ENCODE results near the gene SEC22C.

Gene SEC22C

GRCh38 chr3:42533161-42533897 lies 48.4 kb downstream of the SEC22C start:
- DNase-seq = no peak

DNA sequence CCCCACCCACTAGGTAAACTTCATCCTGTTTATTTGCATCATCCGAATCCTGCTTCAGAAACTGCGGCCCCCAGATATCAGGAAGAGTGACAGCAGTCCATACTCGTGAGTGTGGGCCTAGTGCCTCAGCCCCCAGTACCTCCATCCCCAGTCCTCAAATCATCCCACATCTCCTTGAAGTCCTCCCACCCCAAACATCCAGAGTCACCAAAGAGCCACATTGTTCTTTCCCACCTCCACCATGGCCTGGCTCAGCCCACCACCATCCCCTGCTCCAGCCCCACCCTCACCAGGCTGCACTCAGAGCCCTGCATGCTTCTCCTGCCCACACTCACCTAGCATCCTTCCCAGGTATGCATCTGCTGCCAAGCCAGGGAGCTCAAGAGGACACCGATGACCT lies 49.5 kb downstream of the SEC22C start:
- DNase-seq = no peak

- no peak for DNase-seq
These were observed 50.3 kb downstream of the SEC22C start for GRCh38 chr3:42531470-42531869.

DNA sequence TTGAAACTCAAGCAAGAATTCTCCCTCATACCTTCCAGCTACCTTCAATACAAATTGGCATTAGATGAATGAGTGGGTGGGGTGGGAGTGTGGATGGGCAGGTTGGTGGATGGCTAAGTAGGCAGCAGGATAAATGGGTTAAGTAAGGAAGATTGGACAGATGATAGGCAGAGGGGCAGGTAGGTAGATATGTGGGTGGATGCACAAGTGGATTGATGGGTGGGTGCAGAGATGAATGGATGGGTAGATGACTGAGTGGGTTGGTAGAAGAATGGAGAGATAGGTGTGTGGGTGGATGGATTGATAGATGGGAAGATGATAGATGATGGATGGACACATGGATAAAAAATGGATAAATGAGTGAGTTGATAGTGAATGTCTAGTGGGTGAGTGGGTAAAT lies 51.7 kb downstream of the SEC22C start:
- no peak for DNase-seq

DNA sequence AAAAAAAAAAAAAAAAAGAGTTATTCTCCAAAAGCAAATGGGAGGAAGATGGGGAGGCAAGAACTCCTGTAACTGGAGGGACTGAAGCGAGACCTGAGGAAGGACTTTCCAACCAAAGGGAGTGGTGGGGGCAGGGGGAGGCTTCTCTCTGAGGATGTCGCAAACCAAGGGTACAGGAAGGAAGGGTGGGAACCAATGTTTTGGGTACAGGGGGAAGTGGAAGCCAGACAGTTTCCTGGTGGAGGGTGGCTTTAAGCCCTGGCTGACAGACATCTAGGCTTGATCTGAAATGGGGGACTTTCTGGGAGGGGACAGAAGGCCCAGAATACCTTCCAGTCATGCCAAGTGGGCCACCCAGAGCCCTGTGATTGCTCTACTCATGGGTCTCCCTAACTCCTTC lies 52.3 kb downstream of the SEC22C start:
- no peak for DNase-seq

DNA sequence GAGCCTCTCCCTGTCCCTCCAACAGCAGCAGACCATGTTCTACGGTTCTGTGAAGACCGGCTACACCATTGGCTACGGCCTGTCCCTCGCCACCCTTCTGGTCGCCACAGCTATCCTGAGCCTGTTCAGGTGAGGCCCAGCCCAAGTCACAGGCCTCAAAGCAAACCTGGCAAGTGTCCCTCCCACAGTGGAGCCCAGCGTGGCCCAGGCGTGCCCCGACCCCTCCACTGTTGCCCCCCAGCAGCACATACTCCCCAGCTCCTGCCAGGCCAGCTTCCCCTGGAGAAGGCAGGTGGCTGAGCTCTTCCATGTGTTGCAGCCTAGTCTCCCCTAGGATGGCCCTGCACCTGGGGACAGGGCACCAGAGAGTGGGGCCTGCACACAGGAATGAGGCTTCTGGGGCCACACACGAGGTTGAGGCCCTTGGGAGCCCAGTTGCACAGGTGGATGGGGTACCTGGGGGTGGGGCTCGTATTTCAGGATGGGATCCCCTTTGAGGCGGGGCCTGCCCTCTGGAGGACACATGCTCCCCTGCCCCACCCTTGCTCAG lies 54.3 kb downstream of the SEC22C start:
- DNase-seq = no peak

GRCh38 chr3:42526616-42527367 lies 55.0 kb downstream of the SEC22C start:
- DNase-seq = no peak

- no peak for DNase-seq
These were observed 55.9 kb downstream of the SEC22C start for GRCh38 chr3:42525736-42526345.

- DNase-seq = no peak
These were observed 56.6 kb downstream of the SEC22C start for GRCh38 chr3:42525212-42525611.

DNA sequence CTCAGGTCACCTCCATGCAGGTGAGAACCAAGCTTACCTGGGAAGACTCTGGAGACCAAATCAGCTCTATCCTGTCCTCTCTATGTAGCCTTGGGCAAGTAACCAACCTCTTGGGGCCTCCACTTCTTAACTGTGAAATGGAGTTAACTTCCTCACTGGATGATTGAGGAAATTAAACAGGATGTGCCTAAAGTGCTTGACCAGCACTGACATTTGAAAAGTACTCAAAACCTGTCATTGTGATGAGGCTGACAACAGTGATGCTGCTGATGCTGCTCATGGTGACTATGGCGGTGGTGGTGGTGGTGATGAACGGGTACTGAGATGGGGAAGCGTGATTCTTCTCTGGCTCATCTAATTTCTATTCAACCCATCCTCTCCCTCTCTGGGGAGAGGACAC lies 57.0 kb downstream of the SEC22C start:
- DNase-seq = no peak

DNA sequence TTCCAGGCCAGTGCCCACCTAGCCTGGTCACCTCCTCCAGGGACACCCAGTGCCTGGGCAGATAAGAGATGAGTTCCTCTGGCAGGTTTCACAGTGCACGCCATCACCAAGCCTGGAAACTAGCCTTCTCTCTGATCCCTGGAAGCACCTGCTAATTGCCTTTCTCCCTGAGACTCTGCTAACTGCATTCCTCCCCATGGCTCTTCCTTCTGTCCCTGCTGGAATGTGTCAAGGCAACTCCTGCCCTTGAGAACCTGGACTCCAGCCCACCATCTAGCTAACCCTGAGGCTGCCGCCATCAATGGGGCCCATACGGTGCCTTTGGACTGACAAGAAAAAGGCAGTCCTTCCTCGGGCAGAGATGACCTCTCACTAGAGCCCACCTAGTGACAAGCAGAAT lies 60.9 kb downstream of the SEC22C start:
- DNase-seq = no peak

DNA sequence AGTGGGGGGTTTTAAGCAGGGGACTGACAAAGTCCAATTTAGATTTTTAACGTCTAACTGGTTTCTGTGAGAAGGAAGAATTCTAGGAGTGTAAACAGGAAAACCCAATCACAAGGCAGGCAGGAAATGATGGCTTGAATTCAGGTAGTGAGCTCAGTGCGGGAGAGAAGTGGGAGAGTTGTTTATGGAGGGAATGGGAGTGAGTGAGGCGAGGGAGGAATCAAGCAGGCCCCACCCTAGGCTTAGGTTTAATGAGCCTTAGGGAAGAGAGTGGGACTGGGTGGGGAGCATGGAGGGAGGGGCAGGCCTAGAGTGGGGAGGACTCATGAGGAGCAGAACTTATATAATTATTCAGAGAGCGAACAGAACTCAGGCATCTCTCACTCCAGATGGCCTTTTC lies 61.4 kb downstream of the SEC22C start:
- no peak for DNase-seq

DNA sequence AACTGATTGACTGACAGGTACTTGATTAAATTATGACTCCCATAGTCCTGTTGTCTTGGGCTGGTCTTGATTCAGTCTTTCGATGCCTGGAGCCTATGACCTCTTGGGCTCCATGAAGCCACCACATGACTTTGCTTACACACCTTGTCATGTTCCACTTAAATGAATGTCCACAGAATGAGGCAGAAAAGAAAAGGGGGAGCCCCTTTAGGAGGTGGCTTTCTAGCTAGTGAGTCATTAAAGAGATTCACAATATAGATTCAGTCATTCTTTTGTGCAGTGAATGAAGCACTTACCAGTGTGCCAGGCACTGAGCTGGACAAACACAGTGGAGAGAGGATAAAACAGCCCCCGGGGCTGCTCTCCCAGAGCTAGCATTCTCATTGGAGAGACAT lies 62.2 kb downstream of the SEC22C start:
- DNase-seq = no peak

GRCh38 chr3:42518800-42519567 lies 62.8 kb downstream of the SEC22C start:
- no peak for DNase-seq

DNA sequence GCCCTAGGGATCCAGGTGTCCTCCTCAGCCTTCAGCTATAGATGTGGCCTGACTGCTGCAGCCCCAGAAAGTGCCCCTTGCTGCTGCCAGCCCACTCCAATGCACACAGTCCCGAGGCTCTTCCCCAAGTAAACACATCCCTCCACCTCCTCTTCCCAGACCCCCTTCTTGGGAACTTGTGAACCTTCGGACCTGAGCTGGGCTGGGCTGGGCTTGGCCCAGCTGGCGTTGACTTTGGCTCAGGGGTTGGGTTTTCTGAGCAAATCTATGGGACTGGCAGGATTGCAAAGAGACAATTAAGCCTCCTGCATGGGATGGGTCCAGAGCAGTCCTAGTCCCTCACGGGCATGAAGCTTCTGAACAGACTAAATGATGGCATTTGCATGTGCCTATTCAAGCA lies 64.7 kb downstream of the SEC22C start:
- no peak for DNase-seq

- DNase-seq = no peak
These were observed 65.3 kb downstream of the SEC22C start for GRCh38 chr3:42516443-42516842.

DNA sequence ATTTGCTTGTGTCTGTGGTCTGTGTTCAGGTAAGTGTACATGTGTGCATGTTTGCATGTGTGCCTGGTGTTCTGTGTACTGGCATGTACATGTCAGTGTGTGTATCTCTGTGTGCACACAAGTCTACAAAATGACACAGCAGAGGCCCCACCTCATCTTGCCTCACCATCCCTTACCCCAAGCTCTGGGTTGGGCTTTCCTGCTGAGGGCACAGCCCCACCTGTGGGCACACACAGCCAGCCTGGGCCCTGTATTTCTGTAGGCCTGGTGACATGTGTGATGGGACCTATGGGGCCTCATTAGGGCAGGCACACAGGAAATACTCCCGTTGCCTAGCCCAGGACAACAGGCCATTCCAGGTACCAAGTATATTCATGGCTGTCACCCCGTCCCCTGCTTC lies 65.8 kb downstream of the SEC22C start:
- DNase-seq = no peak

DNA sequence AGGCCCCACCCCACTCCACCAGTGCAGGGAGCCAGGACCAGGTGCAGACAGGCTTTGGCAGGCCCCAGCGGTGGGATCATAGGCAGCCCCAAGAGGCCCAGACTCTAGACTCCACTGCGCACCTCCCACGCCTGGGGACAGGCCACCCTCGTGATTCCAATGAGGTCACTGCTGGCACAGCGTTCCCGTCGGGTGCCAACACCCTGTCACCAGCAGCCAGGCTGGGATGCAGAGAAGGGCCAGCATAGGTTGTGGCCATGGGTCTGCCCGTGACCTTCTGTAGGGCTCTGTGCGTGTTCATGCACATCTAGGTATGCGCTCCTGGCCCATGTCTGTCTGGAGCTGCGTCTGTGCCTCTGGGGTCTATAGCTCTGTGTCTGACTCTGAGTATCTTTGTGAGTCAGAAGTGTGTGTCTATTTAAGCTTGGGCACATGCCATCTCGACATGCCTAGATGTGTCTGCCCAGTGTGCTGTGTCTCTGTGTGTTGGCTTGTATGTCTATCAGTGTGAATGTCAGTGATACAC lies 66.3 kb downstream of the SEC22C start:
- no peak for DNase-seq

DNA sequence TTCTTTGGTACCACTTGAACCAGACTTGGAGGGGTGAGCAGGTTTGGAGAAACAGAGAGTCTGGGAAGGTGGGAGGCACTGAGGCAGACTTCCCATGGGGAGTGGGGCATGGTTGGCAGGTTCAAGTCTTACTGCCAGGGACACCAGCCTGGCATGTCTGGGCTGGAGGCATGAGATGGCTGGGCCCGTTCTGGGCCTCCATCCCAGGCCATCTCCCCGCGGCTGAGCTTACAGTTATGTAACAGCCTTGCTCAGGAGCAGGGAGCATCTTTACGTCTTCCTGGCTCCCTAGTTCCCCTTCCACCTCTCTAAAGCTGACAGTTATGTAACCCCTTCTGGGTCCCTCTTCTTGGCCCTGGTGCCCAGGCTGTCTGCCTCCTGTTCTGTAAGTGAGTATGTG lies 66.9 kb downstream of the SEC22C start:
- DNase-seq = no peak

DNA sequence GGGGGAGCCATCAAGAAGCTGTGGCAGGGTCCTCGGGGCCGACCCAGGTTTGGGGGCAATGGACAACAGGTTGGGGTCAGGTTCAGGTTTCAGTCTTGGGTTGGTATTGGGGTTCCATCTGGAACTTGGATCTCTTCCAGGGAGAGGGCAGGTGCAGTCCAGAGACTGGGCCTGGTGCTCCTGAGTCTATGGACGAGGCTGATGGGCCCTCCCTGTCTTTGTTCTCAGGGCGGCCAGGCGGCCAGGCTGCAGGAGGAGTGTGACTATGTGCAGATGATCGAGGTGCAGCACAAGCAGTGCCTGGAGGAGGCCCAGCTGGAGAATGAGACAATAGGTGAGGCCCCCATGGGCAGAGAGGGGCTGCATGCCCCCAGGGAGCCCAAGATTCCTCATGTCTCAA lies 68.2 kb downstream of the SEC22C start:
- DNase-seq = no peak

DNA sequence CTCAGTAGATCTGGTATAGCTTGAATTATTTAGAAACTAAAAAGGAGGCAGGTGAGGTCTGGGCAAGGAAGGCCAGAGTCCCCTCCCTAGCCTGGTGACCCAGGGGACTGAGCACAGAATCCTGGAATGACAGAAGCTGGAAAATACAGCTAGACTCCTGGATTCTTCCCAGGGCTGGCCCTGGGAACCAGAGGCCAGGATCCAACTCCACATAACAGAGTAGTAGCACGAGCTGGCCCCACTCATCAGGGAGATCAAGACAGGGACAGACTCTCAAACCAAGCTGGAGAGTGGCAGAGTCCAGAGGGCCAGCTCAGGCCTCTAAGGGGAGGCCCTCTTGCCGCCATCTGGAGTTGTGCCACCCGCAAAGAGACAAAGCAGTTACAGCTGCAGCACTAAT lies 68.6 kb downstream of the SEC22C start:
- DNase-seq = no peak

DNA sequence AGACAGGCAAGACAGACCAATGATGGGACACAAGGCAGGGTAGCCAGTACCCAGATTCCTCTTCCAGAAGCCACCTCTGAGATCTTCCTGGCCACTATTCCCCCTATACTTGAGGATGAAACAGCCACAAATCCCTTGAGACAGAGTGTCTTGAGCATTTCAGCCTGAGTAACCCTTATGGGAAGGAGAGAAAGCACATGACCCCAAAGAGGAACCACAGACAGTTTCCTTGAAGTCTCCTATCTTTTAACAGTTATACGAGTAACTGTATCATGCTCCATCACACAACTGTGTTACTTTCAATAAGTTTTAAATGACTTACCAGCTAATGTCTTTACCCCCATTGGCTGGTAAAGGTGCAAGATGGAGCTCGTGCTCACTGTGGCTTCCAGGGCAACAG lies 70.0 kb downstream of the SEC22C start:
- DNase-seq = no peak

GRCh38 chr3:42511201-42511600 lies 70.6 kb downstream of the SEC22C start:
- no peak for DNase-seq
